ENCODE measurements around the gene ZNF763. TPM values are rescaled to one million over a fixed set of nuclear protein-coding genes. Genes with fewer than 3 reads are reported as not detected.
"Not testable (repeated sequence)": the region's sequence is repeated elsewhere in the genome, so short reads cannot be mapped to it uniquely, and the experiment has no call there.

ZNF763 gene
- total RNA-seq (2014; rRNA removed; shearing (Covaris generic)): 1.1 and 4.7 TPM in 2 replicates

GRCh38 chr19:11964858-11965645, at the start of gene ZNF763:
Gene ZNF763 (plus strand): TSS chr19:11965040. CDS start chr19:11965209, 169 bp downstream.
- peak; percentile 84 for DNase-seq (ENCODE audit: low read depth)

DNA sequence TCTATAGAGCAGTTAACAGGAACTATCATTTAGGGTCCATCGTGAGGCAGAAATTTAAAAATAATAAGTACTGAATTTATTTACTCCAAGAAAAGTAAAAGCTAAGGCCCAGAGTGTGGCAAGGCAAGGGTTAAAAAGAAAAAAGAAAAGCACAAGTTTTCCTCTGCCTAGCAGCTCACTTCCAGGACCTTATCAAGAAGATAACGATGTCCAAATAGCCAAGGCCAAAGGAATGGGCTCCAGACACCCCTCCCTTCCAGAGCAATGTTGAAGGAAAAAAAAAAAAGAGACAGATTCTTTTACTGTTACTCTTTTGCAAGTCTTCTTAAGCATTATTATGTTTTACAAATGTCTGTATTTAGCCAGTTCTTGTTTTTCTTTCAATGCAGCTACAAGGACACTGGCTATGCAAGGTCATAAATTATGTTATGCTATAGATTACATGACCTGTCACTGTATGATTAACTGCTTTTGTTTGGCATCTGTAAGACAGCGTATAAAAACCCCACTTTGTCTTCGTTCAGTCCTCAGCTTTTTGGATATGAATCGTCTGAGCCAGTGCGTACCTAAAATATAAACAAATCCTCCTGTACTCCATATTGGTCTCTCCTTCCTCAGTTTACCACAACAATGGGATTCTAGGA, 42.9 kb upstream of the ZNF763 start:
- no peak for DNase-seq (ENCODE audit: low read depth)

DNA sequence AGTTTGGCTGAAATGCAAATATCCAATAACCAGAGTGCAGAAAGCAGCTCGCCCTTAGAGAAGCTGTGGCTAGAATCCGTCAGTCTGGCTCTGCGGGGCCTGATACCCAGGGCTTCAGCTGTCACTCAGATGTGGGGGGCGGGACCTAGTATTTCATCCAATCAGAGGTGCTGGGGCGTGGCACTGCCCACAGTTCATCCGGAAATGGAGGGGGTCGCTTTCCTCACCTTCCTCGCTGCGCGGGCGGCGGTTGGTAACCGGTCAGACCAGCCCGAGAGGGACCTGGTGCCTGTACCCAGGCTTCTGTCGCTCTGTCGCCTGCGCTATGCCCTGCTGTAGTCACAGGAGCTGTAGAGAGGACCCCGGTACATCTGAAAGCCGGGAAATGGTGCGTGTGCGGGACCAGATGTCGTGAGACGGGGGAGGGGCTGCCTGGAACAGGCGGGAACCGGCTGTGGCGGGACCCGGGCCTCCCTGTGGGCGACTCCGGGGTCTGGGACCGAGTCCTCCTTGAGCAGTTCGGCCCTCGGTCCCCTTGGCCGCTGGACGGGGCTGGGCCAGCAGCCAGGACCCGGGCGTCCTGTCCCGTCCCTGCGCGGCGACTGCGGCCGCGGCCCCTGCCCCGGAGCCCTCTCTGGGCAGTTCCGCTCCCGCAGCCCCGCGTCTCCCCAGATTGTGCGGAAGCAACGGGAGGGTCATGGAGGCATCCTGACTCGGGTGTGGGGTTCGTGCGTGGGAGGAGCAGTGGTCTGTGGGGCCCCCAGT, 39.8 kb upstream of the ZNF763 start, which contains the start of gene ZNF700:
TSS of gene ZNF700 (plus strand) at position 222 of the 765 bp plus-strand sequence. CDS start at position 326, 104 bp downstream.
- DNase-seq (ENCODE audit: low read depth): peak; percentile 91

DNA sequence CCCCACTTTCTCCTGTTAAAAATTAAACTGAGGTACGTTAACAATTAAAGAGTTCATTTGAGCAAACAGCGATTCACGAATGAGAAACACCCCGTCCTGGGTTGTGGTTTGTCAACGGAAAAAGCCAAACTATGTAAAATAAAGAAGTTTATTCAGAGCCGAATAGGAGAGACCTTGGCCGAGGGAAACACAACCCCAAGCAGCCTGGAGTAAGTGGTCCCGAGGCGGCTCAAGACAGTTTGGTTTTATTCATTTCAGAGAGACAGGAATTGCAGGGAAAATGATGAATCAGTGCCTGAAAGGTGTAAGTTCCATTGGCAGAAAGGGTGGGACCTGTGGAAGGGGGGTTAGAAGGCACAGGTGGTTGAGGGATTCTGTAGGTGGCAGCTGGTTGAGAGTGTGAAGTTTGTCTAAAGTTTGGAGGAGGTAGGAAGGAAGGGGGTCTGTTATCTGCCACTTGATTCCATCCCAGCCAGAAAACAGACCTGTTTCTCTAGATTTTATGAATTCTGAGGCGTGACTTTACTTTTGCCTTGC, 39.1 kb upstream of the ZNF763 start:
- not testable (repeated sequence) for DNase-seq (ENCODE audit: low read depth)

DNA sequence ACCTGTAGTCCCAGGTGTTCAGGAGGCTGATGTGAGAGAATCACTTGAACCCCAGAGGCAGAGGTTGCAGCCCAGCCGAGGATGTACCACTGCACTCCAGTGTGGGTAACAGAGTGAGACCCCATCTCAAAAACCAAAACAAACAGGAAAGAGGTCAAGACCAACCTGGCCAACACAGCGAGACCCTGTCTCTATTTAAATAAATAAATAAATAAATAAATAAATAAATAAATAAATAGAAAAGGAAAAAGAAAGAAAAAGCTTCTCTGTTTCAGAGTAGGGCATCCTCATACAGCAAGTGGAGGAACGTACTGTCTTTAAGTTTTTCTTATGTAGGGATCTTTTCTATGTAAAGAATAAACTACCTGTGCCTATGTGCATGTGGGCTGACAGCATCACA, 37.6 kb upstream of the ZNF763 start:
- DNase-seq (ENCODE audit: low read depth): no peak

GRCh38 chr19:11931051-11931450, 33.8 kb upstream of the ZNF763 start:
- peak; percentile 88 for DNase-seq (ENCODE audit: low read depth)

DNA sequence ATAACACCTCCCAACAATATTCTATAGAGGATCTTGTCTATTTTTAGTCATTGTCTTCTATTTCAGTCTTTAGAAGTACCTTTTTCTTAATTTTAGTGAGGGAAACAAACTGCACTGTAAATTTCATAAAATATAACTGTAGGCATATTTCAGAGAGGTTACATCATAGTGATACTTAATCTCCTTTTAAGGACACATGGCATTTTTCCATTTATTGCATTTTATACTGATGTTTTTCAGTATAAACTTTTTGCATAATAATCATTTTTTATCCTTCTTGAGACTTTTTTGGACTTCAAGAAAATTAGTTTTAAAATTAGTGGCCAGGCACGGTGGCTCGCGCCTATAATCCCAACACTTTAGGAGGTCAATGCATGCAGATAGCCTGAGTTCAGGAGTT, 33.3 kb upstream of the ZNF763 start:
- no peak for DNase-seq (ENCODE audit: low read depth)

GRCh38 chr19:11935829-11936228, 29.0 kb upstream of the ZNF763 start:
- DNase-seq (ENCODE audit: low read depth): not testable (repeated sequence)

- DNase-seq (ENCODE audit: low read depth): not testable (repeated sequence)
Measured at GRCh38 chr19:11938383-11938782, 26.5 kb upstream of the ZNF763 start.

DNA sequence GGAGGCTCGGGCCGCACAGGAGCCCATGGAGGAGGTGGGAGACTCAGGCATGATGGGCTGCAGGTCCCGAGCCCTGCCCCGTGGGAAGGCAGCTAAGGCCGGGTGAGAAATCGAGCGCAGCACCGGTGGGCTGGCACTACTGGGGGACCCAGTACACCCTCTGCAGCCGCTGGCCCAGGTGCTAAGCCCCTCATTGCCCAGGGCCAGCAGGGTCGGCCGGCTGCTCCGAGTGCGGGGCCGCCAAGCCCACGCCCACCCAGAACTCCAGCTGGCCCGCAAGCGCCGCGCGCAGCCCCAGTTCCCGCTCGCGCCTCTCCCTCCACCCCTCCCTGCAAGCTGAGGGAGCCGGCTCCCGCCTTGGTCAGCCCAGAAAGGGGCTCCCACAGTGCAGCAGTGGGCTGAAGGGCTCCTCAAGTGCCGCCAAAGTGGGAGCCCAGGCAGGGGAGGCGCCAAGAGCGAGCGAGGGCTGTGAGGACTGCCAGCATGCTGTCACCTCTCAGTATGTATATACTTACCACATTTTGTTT, 23.4 kb upstream of the ZNF763 start:
- DNase-seq (ENCODE audit: low read depth): not testable (repeated sequence)

- no peak for DNase-seq (ENCODE audit: low read depth)
Measured at GRCh38 chr19:11942008-11942842, 22.6 kb upstream of the ZNF763 start.

DNA sequence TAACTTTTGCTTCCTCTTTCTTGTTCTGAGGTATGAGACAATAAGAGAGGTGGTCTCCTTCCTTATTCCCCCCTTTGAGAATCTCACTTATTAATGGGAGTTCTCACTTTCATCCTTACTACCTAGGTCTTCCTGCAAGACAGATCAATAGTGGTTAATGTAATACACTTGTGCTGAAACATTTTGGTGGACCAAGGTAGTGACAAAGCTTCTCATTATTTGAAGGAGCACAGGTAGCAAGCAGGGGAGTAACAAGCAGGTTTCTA, 22.1 kb upstream of the ZNF763 start:
- no peak for DNase-seq (ENCODE audit: low read depth)

- no peak for DNase-seq (ENCODE audit: low read depth)
Measured at GRCh38 chr19:11944656-11945055, 20.2 kb upstream of the ZNF763 start.

DNA sequence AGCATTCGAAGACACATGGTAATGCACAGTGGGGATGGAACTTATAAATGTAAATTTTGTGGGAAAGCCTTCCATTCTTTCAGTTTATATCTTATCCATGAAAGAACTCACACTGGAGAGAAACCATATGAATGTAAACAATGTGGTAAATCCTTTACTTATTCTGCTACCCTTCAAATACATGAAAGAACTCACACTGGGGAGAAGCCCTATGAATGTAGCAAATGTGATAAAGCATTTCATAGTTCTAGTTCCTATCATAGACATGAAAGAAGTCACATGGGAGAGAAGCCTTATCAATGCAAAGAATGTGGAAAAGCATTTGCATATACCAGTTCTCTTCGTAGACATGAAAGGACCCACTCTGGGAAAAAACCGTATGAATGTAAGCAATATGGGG, 16.2 kb upstream of the ZNF763 start:
- DNase-seq (ENCODE audit: low read depth): no peak

GRCh38 chr19:11949201-11949600, 15.6 kb upstream of the ZNF763 start:
- peak; percentile 14 for DNase-seq (ENCODE audit: low read depth)

- not testable (repeated sequence) for DNase-seq (ENCODE audit: low read depth)
Measured at GRCh38 chr19:11949614-11950080, 15.2 kb upstream of the ZNF763 start.

- no peak for DNase-seq (ENCODE audit: low read depth)
Measured at GRCh38 chr19:11950312-11950711, 14.5 kb upstream of the ZNF763 start.

GRCh38 chr19:11963566-11964355, 1.1 kb upstream of the ZNF763 start:
- DNase-seq (ENCODE audit: low read depth): peak; percentile 65

- DNase-seq (ENCODE audit: low read depth): no peak
Measured at GRCh38 chr19:11964496-11964857, 363 bp upstream of the ZNF763 start.

- no peak for DNase-seq (ENCODE audit: low read depth)
Measured at GRCh38 chr19:11970174-11970573, 5.3 kb downstream of the ZNF763 start.
